ENCODE data around the gene ARHGEF39.
"Not testable (repeated sequence)": the region's sequence is repeated elsewhere in the genome, so short reads cannot be mapped to it uniquely, and the experiment has no call there.

- not testable (repeated sequence) for TF ChIP-seq CTCF (IDR thresholded peaks at IDR 0.05); POLR2A (IDR thresholded peaks at IDR 0.05); EP300 (IDR thresholded peaks at IDR 0.05; ENCODE audit: low read depth)
These were observed 27.5 kb downstream of the ARHGEF39 start for GRCh38 chr9:35637427-35637955.
